GM18867 (cell line): ENCODE measurements around the gene ATP9A.
"Not testable (repeated sequence)": the region's sequence is repeated elsewhere in the genome, so short reads cannot be mapped to it uniquely, and the experiment has no call there.

Experiments
- ATAC-seq: cut with Tn5 transposase; IDR thresholded peaks from one replicate; pipeline ENCODE4 v1.9.1; 2021; ENCODE audit warnings: mild to moderate bottlenecking, moderate library complexity; ENCODE audit not compliant: unreplicated experiment

Gene ATP9A

DNA sequence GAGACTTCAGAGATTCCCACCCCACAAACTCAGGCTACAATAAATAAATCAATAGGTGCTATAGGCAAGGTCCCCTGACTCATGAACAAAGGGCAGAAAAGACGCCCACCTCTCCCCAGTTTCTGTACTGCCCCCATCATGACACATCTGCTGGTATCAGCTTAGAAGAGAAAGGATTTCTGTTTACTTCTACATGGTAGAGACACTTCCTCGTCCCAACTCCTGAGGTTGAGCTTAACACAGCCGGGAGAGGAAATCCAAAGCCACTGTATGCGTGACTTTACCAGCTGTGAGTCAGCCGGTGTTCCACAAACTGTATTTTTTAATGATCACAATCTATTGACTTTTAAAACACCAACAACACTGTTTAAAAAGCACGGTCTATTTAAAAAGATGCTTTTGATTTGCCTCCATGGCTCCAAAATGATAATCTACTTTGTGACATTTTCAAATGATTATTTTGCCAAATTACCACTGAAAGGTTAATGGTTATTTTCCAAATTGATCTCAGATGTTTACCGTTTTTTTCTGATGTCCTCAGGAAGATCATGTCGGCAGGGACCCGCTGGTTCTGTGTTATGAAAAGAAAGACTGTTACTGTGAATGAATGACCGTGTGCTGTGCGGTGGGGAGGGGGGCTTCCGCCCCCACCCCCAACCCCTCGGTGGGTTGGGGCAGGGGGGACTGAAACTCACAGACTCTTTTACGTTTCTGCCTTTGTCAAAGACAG, 72.5 kb downstream of the ATP9A start:
- ATAC-seq, result no peak

DNA sequence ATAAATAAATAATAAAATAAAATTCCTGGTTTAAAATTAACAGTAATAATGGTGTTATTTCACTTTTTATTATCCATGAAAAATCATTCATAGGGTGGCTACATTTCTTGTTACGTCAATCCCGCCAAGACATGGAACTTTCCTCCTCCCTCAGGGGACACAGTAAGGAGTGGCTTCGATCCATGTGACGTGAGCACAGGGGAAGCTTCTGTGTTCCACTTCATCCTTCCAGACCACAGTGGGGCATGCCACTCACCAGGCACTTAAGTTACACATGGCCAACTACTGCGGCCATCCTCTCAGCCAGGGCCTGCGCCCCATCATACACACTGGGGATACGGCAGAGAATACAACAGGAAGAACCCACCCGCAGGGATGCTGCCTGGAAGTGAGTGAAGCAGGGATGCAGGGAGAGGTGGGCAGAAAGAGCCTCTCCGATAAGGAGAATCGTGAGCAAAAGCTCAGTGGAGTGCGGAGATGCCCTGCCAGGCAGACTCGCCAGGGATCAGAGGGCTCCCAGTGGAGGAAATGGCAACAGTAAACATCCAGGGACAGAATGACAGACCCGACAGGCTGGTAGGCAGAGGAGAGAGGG, 75.3 kb downstream of the ATP9A start:
- no peak for ATAC-seq

DNA sequence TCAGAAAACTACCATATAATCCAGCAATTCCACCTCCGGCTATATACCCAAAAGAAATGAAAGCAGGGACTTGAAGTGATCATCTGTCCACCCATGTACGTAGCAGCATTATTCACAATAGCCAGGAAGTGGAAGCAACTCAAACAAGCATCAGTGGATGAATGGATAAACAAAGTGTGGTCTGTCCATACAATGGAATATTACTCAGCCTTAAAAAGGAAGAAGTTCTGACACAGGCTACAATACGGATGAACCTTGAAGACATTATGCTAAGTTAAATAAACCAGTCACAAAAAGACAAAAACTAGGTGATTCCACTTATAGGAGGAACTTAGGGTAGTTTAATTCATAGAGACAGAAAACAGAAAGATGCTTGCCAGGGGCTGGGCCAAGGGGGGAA, 76.5 kb downstream of the ATP9A start:
- ATAC-seq, result no peak

- ATAC-seq, result no peak
These were observed 79.5 kb downstream of the ATP9A start for GRCh38 chr20:51688600-51689244.

- ATAC-seq, result no peak
These were observed 80.6 kb downstream of the ATP9A start for GRCh38 chr20:51687630-51688029.

DNA sequence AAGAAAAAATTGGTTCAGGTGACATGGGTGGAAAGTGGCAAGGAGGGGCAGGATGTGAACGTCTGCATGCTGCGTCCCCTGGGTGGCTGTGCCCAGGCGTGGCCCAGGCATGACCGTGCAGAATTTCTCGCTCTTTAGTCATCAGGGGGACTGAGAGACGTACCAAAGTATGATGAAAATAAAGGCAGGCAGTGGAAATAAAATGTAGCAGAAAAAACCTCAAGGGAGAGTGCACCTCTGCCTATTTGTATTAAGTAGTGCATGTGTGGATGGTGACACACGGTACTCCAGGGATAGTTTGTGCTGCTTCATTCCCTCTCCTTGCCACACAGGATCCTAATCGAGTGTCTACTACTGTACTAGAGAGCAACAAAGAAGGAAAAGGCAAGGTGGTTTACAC, 81.1 kb downstream of the ATP9A start:
- ATAC-seq, result no peak

GRCh38 chr20:51685494-51685893, 82.7 kb downstream of the ATP9A start:
- not testable (repeated sequence) for ATAC-seq

- no peak for ATAC-seq
These were observed 88.0 kb downstream of the ATP9A start for GRCh38 chr20:51680067-51680749.

DNA sequence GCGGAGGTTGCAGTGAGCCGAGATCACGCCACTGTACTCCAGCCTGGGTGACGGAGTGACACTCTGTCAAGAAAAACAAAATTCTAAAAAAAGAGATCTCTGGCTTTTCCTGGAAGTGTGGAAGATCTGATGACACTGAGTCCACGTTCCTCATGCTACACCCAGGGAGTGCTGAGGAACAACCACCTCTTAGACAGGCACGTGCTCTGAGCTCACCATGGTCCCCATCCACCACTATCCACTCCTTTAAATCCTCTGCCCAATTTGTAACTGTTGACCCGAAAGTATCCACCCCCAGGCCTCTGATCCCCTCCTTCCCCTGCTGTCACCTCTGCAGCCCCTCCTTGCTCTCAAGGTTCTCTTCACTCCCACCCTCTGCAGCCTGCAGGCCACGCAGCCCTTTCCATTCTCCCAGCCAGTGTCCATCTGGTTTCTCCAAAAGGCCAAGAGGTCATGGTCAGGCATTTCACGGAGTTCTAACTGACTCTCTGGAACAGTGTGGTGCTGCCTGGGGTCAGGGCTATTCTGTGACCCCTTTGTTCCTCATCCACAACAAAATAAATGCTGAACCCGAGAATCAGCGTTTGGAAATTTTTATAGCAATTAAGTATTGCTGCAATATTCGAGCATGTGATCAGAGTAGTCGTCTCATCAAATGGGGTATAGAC, 88.8 kb downstream of the ATP9A start:
- ATAC-seq, result no peak

- ATAC-seq, result no peak
These were observed 90.0 kb downstream of the ATP9A start for GRCh38 chr20:51678026-51678697.

DNA sequence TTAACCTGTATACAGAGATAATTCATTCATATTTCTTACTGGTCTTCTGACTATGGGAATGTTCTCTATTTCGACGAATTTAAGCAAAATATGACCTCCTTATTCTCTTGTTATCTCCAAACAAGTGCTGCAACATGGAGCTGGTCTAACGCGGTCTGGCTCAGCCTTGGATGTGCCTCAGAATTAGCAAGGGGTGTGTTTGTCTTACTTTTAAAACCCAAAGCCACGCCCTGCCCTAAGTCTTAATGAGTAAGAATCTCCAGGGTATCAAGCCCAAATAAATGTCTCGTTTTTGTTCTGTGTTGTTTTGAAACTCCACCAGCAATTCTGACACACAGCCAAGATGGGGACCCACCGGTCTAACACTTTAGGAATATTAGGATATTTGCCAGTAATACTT, 99.2 kb downstream of the ATP9A start:
- ATAC-seq, result no peak

GRCh38 chr20:51668515-51668914, 99.7 kb downstream of the ATP9A start:
- no peak for ATAC-seq

DNA sequence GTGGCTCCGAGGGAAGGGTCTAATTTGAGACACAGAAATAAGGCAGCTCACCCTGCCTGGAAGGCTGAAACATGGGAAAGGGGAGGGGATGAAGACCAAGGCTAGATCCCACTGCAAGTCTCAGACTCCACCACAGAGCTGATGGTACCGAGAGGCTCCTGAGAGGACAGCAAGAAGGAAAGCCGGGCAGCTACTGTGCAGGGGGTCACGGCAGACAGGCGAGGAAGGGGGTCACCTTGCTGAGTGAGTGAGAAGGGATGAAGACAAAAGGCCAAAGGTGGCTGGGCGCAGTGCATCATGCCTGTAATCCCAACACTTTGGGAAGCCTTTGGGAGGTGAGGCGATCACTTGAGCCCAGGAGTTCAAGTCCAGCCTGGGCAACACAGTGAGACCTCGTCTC, 100.7 kb downstream of the ATP9A start:
- no peak for ATAC-seq

DNA sequence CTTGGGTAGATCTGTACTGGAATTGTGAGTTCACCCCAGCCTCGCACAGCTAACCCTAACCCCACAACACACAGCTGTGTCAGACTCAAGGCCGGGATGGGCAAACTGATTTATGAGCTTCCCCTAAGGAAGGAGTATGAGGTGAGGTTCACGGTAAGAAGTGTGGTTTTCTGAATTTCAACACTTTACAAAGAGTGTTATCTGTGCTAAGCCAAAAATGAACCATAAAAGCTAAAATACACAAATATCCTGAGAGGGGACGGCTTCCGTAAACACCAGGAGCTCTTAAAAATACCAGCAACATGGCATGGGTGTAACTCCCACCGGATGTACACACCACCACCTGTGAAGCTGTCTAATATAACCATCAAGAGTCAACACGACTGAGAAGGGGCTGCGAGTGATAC, 101.2 kb downstream of the ATP9A start:
- no peak for ATAC-seq

- ATAC-seq, result no peak
These were observed 102.1 kb downstream of the ATP9A start for GRCh38 chr20:51666126-51666525.

DNA sequence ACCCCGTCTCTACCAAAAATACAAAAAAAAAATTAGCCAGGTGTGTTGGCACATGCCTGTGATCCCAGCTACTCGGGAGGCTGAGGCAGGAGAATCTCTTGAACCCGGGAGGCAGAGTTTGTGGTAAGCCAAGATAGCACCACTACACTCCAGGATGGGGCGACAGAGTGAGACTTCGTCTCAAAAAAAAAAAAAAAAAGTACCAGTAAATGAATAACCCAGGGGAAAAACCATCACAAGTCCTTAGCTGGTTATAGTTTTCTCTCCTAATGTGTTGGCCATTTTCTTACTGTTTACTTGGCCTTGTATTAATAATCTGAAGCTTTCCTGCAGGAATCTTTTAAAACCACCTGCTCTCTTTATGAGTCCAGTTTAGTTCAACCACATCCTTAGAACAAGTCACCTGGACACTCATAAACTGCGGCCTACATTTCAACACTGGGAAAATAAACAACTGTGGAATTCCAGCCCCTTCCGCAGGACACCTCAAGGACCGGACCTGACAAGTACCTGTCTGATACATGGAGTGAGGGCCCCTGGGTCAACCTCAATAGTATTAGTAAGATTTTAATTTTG, 102.6 kb downstream of the ATP9A start:
- ATAC-seq, result no peak

DNA sequence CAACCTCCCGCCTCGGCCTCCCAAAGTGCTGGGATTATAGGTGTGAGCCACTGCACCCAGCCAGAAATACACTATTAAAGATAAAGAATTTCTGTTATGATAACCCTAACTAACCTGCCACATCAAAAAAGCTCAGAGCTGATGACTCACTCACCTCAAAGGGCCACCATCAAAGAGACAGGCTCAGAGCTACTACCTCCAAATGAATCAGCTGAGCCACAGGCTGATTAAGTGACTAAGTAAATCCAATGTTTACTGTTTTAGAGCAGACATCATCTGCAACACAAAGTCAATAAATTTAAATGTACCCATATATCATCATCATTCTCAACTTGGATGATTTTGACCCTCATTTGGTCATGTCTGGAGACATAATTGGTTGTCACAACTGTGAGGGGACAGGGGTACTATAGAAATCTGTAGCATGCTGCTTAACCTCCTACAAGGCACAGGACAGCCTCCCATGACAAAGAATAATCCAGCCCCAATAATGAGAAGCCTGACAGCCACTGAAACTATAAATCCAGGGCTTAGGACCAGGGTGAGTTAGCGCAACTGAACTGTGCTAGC, 106.5 kb downstream of the ATP9A start:
- ATAC-seq, result peak; percentile 56

DNA sequence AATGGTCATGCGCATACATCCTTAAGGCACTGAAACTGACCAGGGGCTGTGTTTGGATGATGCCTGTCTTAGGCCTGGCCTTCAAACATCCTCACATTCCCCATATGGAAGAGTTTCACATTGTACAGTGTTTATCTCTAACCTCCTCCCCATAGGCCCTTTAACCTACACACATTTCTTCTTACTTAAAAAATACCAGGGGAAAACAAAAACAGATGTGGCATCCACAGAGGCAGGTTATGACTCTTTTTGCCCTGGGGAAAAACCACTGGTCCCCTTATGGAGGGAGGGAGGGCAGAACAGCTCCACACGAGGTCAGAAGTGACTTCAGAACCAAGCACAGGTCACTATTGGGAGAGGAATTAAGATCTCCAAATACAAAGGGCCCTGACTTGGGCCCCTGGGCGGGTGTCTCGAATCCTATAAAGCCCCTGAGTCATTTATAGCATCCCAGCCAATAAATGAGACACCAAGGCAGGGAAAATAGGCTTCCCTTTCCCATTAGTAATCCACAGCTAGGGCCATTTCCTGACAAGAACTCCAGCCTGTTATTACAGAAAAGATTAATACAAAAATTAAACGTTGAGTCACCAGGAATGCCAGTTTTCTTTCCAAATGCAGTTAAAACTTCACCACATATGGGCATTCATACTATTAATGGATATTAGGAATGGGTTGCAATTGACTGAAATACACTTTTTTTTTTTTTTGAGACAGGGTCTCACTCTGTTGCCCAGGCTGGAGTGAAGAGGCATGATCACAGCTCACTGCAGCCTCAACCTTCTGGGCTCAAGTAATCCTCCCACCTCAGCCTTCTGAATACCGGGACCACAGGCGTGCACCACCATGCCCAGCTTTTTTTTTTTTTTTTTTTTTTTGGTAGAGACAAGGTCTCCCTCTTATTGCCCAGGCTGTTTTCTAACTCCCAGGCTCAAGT, 107.2 kb downstream of the ATP9A start:
- no peak for ATAC-seq

DNA sequence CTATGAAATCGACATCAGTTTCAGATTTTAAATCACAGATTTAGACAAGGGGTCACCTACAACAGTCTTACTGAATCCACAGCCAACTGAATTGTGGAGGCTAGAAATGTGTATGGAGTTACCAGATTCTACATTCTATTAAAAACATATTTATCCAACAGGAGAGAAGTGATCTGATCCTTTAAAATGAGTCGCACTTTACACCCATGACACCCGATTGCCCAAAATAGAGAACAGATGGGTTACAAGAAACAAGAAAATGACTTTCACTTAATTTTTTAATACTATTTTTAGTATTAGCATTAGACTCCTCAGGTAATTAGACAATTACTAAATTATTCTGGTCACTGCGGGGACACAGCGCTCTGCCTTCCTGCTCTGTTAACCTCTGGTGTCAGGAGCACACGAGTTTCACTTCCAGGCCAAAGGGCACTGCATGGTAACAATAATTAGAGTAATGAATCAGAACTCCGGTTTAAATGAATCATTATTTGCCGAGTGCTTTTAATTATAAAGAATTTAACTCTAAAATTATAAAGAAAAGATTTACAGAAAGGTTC, 108.6 kb downstream of the ATP9A start:
- no peak for ATAC-seq
